Ovary (tissue), 9 donors: ENCODE data around the gene SMAD3. TPM values are rescaled to one million over a fixed set of nuclear protein-coding genes. Genes with fewer than 3 reads are reported as not detected.

Experiments
- DNase-seq, 5 donors: peaks; one replicate each; pipeline ENCODE4 v3.0.0-alpha.2; 2019 to 2020
- H3K27ac ChIP-seq, 2 donors: fragments of 200-600 bp; one replicate each; pipeline versions ENCODE4 v1.5.1 to v1.8.0; 2019 to 2022
- H3K27me3 ChIP-seq: fragments of 200-600 bp; one replicate; pipeline ENCODE4 v1.8.0; 2022
- H3K36me3 ChIP-seq: fragments of 200-600 bp; sonication (generic); one replicate; pipeline ENCODE4 v1.5.1; 2019
- H3K4me1 ChIP-seq: one replicate; pipeline ENCODE4 v1.8.1; 2013; ENCODE audit warnings: mild to moderate bottlenecking, moderate library complexity; ENCODE audit not compliant: insufficient read depth
- H3K4me3 ChIP-seq: fragments of 200-600 bp; sonication (generic); one replicate; pipeline ENCODE4 v1.5.1; 2017
- H3K9me3 ChIP-seq, 2 donors: fragments of 200-600 bp in 1 of 2; sonication (generic) in 1 of 2; one replicate each; pipeline versions ENCODE4 v1.5.1 to v1.8.1; 2013 to 2019; ENCODE audit warnings: mild to moderate bottlenecking in 1 of 2, moderate library complexity in 1 of 2
- CTCF ChIP-seq, 3 donors: fragments of 450-650 bp in 2 of 3; fragments of 200-600 bp in 1 of 3; IDR thresholded peaks; one replicate each; pipeline versions ENCODE4 v1.5.1 to v1.8.0; 2016 to 2022; ENCODE audit warnings: antibody characterized with exemption in 3 of 3, mild to moderate bottlenecking in 1 of 3
- EP300 ChIP-seq: sonication (generic); formaldehyde crosslinking; IDR thresholded peaks from one replicate; pipeline ENCODE4 v1.6.1; 2017; ENCODE audit warnings: antibody characterized with exemption
- POLR2A ChIP-seq: fragments of 450-650 bp; IDR thresholded peaks from one replicate; pipeline ENCODE4 v1.6.1; 2017; ENCODE audit warnings: antibody characterized with exemption, mild to moderate bottlenecking, moderate library complexity
- WGBS, 3 donors: extraction: QIAGEN DNeasy Blood & Tissue Kit in 1 of 3; methylation state at CpG; one replicate each; pipeline versions ENCODE4 v1.1.5 to v1.1.7; 2013 to 2017; 5-methylcytosine and 5-hydroxymethylcytosine counted together
- intact Hi-C, 4 donors: fragments of 100-400 bp; cut with DNase I; formaldehyde crosslinking; loops; one replicate each; pipeline versions ENCODE4 v1.11.0 to v1.15.1; 2022 to 2023
- polyA plus RNA-seq, 2 donors: library from polyadenylated mRNA; stranded (reverse); fragments of 200-250 nt in 1 of 2; fragments of 350-450 nt in 1 of 2; fragmentation: Illumina TruSeq in 1 of 2; extraction: RNeasy Lipid Tissue Mini Kit (QIAGEN cat#74804) in 1 of 2; gene quantifications; one replicate each; pipeline ENCODE4 v1.2.3, GENCODE V29; 2013 to 2014
- total RNA-seq, 7 donors: library from RNA; depleted of rRNA in 2 of 7; stranded (reverse); fragments of >200 nt in 2 of 7; fragmentation: NEBNext Ultra II Directional in 3 of 7; extraction: Animal tissue kit (Norgen Biotek cat#: 25700) in 3 of 7; gene quantifications; one replicate each; pipeline versions ENCODE4 v1.1.0 to v1.2.4, GENCODE V29; 2016 to 2023
- donor health status: DM: no; HTN: no; CAD: no; lungs with moderate emphysema.
- donor health status: DM: no; HTN: no; CAD: no.
- donor health status: Bipolar disorder and iron deficiency.
- donor health status: DM: yes; HTN: yes; CAD: no.
- donor health status: DM: no; HTN: no; CAD: no.
- donor health status: DM: yes; HTN: yes; CAD: no.

SMAD3 gene
- total and polyA plus RNA-seq, 9 donors = 18.7 to 78.6 (median 46.0) TPM

GRCh38 chr15:67037694-67038093 lies 27.7 kb upstream of the SMAD3 start:
- Histone ChIP-seq H3K4me1 (peaks cover 4% of the 10 kb centered on the region), H3K9me3 (no peaks in the 10 kb centered on the region), H3K4me3 (no peak overlapping the region), H3K27ac (no peak overlapping the region), H3K36me3 (no peaks in the 10 kb centered on the region), H3K27me3 (no peaks in the 10 kb centered on the region)
- DNase-seq = no peak
- intact Hi-C loops = no loop called here
- no peak for TF ChIP-seq POLR2A
- no peak for TF ChIP-seq EP300
- TF ChIP-seq CTCF (IDR thresholded peaks at IDR 0.05) = no peak

- Histone ChIP-seq H3K4me1 (peaks cover 3% of the 10 kb centered on the region), H3K9me3 (no peaks in the 10 kb centered on the region), H3K36me3 (no peaks in the 10 kb centered on the region), H3K27me3 (no peaks in the 10 kb centered on the region), H3K4me3 (no peak overlapping the region), H3K27ac (no peak overlapping the region)
- no peak for DNase-seq
- TF ChIP-seq CTCF (IDR thresholded peaks at IDR 0.05) (no peak), EP300 (no peak), POLR2A (no peak)
- intact Hi-C loops = no loop called here
These were observed 26.7 kb upstream of the SMAD3 start for GRCh38 chr15:67038736-67039135.

- H3K27ac ChIP-seq = no peak overlapping the region
- H3K27me3 ChIP-seq = no peaks in the 10 kb centered on the region
- H3K4me3 ChIP-seq = no peak overlapping the region
- WGBS, 3 donors = 93 to 98% (median 94%) methylated on average over 10 of the region's 10 CpGs
- H3K4me1 ChIP-seq = peaks cover 4% of the 10 kb centered on the region
- intact Hi-C loops = no loop called here
- no peaks in the 10 kb centered on the region for H3K9me3 ChIP-seq
- H3K36me3 ChIP-seq = no peaks in the 10 kb centered on the region
- TF ChIP-seq EP300 (no peak), CTCF (IDR thresholded peaks at IDR 0.05) (no peak), POLR2A (no peak)
- no peak for DNase-seq
These were observed 25.9 kb upstream of the SMAD3 start for GRCh38 chr15:67039384-67040075.

GRCh38 chr15:67040277-67040676 lies 25.1 kb upstream of the SMAD3 start:
- 59 to 66% (median 65%) methylated on average over 2 of the region's 2 CpGs for WGBS, 3 donors
- no peak for DNase-seq
- H3K4me1 ChIP-seq = peaks cover 4% of the 10 kb centered on the region
- H3K27ac ChIP-seq = no peak overlapping the region
- intact Hi-C loops = no loop called here
- no peak overlapping the region for H3K4me3 ChIP-seq
- no peaks in the 10 kb centered on the region for H3K27me3 ChIP-seq
- TF ChIP-seq CTCF (IDR thresholded peaks at IDR 0.05) = no peak
- TF ChIP-seq EP300 = no peak
- no peak for TF ChIP-seq POLR2A
- H3K36me3 ChIP-seq = no peaks in the 10 kb centered on the region
- H3K9me3 ChIP-seq = no peaks in the 10 kb centered on the region
